Cardiac fibroblast (primary cell): Measurements from ENCODE around the gene PMM1.

ENCODE experiments used
- DNase-seq, 2 donors: peaks; one replicate each; pipeline versions ENCODE4 v3.0.0 to v3.0.0-alpha.2; 2010; ENCODE audit warnings: low read depth in 2 of 2
- H3K4me3 ChIP-seq, 2 donors: replicated peaks in 1 of 2; 1 replicate in 1 of 2; 2 replicates in 1 of 2; pipeline ENCODE4 v1.5.1; 2011; ENCODE audit warnings: low read depth in 2 of 2, low read length in 2 of 2, mild to moderate bottlenecking in 2 of 2, moderate library complexity in 1 of 2
- TF ChIP-seq, protein P1 (sequence below): IDR thresholded peaks from one replicate; pipeline ENCODE4 v1.5.1; 2011; ENCODE audit warnings: low read depth, mild to moderate bottlenecking, low read length, inconsistent platforms

The PMM1 gene

DNA sequence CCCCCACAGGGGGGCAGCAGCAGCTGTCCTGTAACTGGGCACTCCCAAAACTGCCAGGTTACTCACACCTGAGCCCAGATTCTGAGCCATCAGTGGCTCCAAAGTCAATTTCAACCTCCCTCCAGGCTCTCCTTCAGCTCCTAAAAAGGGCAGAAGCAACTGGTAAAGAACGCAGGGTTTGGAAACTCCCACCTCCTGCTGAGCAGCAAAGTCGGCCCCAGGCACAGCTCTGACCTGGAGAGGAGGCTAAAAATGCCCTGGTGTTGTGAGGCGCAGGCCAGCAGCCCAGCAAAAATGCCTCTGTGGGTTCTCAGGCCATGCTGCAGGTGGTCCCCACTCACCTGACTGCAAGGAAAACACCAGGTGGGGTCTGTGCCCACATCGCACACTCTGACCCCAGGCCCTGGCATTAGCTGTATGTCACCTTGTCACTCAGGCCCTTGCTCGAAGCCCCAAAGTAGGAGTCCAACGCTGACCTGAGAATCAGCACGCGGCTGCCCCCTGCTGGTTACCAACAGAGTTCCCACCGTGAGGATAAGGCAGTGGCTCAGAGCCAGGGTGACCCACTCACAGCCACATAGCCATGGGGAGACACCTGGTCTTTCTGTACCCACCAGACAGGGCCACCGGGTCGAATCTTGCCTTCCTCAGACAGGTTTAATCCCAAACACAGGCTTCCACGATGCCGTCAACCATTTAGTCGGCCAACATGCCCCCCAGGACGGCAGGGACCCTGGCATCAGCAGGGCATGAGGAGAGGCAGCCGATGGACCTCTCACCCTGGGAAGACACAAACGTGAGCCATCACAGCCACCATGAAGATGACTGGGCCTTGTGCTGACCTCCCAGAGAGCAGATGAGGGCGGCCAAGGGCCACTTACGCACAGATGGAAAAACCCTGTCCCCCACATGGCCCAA, 56.5 kb downstream of the PMM1 start:
- no peak overlapping the region for H3K4me3 ChIP-seq
- DNase-seq: peak; percentile 72
- TF ChIP-seq, protein P1, sequence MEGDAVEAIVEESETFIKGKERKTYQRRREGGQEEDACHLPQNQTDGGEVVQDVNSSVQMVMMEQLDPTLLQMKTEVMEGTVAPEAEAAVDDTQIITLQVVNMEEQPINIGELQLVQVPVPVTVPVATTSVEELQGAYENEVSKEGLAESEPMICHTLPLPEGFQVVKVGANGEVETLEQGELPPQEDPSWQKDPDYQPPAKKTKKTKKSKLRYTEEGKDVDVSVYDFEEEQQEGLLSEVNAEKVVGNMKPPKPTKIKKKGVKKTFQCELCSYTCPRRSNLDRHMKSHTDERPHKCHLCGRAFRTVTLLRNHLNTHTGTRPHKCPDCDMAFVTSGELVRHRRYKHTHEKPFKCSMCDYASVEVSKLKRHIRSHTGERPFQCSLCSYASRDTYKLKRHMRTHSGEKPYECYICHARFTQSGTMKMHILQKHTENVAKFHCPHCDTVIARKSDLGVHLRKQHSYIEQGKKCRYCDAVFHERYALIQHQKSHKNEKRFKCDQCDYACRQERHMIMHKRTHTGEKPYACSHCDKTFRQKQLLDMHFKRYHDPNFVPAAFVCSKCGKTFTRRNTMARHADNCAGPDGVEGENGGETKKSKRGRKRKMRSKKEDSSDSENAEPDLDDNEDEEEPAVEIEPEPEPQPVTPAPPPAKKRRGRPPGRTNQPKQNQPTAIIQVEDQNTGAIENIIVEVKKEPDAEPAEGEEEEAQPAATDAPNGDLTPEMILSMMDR: peak; percentile 86

GRCh38 chr22:41531715-41532477, 57.7 kb downstream of the PMM1 start:
- DNase-seq: no peak
- H3K4me3 ChIP-seq: no peak overlapping the region
- TF ChIP-seq, protein P1: no peak

DNA sequence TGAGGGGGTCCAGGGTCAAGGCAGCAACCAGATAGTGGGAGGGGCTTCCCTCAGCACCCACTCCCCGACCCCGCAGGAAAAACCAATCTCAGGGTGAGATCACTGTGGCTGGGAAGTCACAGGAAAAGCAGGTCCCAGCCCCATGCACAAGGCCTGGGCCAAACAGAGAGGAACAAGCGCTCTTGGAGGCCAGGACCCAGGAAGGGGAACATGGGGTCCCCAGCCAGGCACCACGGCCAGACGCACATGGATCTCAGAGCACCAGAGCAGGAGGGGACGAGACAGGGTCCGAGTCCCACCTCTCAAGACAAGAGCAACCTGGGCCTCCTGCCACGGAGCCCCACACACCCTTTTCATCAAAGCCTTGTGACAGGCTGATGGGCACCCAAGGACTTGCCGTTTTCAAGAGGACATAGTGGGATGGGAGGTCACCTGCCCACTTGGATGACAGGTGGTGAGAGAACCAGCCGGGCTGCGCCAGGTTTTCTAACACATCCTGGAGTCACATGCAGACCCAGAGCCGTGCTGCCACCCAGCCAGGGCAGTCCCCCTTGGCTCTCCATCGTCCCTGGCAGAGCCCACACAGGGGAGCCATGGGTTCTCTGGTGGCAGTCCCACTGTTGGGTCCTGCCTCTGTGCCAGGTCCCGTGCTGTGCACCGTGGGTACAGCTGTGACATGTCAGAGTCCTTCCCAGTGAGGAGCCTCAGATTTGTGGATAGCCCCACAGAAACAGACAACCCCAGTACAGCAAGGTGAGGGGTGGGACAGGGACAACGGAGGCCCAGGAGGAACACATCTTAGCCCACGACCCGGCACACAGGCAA, 58.5 kb downstream of the PMM1 start:
- DNase-seq: no peak
- TF ChIP-seq, protein P1: no peak

DNA sequence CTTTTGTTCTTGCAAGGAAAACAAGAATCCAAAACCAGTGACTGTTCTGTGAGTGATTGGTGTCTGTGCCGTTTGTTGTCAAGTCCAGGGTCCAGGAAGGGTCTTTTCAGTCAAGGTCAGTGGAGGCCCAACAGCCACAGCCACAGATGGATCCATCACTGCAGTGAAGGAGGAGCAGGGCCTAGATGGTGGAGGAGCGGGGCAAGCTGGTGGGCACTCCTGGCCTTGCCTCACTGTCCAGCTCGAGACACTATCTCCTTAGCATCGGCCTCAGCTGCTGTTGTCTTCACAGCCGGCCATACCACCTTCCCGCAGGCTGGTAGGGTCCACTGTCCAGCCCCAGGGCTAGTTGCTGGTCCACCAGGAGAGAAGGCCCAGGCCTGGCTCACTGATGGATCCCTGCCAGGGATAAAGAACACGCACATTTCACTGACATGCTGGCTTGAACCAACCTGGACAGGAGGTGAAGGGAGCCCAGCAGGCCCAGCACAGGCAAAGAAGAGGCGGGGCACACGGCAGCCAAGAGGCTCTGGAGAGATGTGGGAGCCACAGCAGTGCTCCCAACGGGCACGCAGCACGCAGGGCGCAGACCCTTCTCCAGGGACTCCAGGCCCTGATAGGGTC, 60.6 kb downstream of the PMM1 start:
- no peak for DNase-seq
- TF ChIP-seq, protein P1: no peak
- H3K4me3 ChIP-seq: no peak overlapping the region

More for the DNA sequence above, 58.5 kb downstream of the PMM1 start:
- no peak overlapping the region for H3K4me3 ChIP-seq

- TF ChIP-seq, protein P1: no peak
- DNase-seq: no peak
- H3K4me3 ChIP-seq: no peak overlapping the region
Measured at GRCh38 chr22:41528132-41528766, 61.4 kb downstream of the PMM1 start.
